NCI-H1436 treated with DMSO at 0.1 percent for 48 hours (cell line): Measurements from ENCODE around the gene ITK.
"Not testable (repeated sequence)": the region's sequence is repeated elsewhere in the genome, so short reads cannot be mapped to it uniquely, and the experiment has no call there.

Source experiments
- DNase-seq: peaks from one replicate; lab custom pipeline; 2025; lab: John Stamatoyannopoulos, UW

The ITK gene

DNA sequence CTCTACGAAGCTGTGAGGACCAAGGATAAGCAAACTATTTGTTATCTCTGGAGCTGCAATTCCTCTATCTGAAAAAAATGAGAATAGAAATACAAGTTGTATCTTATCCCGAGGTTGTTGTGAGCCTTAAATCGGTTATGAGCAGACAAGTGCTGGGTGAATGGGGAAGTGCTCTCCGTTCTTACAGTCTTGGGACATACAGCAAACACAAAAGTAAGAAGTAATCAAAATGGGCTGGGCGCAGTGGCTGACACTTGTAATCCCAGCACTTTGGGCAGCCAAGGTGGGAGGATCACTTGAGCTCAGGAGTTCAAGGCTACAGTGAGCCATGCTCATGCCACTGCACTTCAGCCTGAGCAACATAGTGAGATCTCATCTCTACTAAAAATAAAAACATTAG, 31.7 kb downstream of the ITK start:
- no peak for DNase-seq

DNA sequence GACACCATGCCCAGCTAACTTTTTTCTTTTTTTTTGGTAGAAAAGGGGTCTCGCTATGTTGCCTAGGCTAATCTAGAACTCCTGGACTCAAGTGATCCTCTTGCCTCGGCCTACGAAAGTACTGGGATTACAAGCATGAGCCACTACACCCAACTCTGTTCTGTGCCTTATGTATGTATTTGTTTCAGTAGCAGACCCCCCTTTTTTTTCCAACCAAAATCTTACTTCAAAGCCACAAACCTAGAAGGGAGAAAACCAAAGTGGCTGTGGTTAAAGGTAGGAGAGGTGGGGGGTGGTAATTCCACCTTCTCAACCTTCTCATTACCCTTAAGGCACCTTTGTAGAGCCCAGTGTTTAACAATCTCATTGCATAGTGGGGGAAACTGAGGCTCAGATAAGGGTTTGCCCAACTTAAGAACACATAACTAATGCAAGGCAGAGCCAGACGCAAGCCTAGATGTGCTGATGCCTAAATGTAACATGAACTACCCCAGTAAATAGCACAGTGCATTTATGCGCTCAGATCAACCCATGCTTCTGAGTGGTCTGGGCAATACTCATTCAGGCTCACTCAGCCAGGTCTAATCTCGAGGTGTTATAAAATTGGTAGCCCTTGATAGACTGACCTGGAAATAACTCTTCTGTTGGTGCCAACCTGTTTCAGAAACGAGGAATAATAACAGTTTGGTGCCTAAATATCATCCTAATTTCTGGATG, 33.0 kb downstream of the ITK start:
- no peak for DNase-seq

DNA sequence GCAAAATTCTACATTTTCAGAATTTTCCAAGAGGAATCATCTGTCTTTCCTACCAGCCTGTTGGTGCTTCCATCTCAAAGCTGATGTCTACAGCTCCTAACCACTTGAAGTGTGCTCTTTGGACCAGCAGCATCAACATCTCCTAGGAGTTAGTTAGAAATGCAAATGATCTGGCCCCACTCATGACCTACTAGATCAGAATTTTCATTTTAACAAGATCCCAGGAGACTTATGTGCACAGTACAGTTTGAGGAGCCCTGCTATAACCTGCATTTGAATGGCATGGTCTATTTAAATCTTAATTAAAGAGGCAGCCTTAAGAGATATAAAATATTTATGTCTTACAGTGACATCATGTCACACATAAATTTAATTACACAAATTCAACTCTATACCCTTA, 33.8 kb downstream of the ITK start:
- no peak for DNase-seq

DNA sequence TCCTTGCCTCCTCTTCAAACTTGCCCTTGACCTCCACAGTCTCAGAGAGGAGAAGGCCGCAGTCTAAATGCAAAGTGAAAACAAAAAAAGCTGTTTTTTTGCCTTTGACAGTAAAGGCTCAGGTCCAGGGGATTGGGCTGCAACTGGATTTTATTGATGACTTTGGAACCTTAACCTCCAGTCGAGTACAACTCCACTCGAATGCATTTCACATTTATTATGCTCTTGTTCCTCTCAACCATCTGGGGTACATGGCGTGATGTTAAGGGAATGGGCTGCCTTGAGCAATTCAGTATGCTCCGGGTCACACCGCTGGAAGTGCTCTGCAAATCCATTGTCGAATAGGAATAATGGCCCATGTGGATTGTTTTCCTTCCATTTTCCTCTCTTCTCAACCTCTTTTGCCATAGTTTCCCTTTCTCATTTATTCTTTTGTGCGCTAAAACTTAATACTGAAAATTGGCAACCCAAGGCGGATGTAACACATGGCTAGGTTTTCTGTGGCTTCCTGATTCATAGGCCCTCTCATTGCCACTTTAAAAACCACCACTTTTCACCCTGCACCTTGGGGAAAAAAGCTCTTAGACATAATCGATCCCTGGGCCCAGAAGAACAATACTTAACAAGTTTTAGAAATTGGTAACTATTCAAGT, 34.3 kb downstream of the ITK start:
- no peak for DNase-seq

DNA sequence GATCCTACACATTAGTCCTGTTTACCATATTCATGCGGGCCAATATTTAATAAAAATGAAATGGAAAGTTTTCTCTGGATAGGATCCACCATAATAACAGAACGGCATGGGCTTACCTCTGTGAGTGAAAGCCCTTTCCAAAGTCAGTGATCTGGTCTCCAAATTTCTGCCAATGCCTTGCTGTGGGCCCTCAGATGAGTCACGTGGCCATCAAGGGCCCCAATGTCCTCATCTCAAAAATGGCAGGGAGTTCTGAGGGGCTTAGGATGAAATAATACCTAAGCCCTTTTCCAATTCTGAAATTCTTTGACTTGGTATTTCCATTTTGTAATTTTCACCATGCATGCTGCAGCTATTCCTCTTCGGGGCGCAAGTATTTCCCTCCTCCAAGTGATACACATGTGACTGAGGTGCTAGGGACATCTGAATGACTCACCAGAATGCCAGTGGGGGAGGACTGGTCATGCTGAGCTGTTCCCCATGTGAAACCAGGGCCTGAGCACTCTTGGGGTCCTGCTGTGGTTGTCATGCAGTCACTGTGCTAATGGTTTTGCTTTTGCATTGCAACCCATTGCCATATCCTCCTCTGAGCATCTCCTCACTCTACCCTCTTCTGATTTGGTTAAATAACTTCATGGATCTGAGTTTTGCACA, 35.0 kb downstream of the ITK start:
- no peak for DNase-seq

DNA sequence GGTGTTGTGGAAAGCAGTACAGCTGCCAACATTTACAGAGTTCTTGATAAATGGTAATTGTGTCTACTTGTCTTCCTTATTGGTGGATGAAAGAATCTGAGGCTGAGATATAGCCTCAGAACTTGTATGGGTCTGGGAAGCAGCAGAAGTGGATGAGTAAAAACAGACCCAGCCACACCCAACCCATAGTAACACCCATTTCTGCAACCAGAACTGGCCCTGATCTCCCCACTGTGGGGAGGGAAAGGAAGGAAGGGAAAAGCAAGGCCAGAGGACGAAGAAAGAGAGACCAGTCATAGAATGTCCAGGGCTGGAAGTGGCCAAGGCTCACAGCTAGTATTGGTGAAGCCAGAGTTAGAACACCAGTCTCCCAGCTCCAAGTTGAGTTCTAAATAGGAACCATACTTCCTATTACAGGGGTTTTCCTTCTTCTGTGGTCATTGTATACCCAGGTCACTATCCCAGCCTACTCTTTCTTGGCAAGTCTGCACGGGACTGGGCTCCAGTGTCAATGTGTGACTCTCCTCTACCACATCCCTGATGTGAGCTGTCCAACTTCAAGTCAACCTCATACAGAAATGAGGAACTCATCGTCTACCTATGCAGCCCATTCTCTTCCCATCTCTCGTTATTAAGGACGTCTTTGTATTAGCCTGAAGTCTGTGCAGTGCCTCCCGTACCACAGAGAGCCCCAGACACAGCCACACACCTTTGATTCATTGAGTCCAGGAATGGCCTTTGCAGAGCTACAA, 35.9 kb downstream of the ITK start:
- no peak for DNase-seq

DNA sequence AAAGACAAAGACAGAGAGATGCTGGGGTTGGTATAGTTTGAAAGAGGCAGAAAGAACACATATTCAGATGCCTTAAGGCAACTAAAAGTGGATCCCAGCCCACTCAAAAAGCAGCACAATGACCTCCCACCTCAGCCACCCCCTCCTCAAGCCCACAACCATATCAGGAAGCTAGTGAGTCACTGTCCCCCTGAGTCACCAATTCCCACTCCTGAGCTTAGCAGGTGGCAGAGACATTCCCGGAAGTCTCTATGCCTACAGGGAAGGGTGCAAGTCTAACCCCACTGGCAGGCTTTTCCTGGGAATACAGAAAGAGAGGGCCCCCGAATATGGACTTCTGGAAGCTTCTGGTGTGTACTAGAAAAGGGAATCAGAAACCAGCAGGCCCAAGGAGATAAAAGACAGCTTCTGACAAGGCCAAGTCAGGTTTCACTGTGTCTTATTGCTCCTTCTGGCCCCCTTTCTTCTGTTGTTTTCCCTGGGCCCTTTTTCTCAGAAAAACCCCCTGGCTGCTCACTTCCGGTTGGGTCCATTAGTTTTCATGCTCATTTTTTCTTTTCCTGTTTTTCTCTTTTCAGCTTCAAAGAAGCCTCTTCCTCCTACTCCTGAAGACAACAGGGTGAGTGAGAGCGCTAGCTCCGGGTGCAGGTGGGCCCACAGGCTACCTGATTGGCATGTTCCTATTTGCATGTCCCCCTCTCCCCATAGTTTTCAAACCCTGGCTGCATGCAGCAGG, 36.8 kb downstream of the ITK start:
- no peak for DNase-seq

DNA sequence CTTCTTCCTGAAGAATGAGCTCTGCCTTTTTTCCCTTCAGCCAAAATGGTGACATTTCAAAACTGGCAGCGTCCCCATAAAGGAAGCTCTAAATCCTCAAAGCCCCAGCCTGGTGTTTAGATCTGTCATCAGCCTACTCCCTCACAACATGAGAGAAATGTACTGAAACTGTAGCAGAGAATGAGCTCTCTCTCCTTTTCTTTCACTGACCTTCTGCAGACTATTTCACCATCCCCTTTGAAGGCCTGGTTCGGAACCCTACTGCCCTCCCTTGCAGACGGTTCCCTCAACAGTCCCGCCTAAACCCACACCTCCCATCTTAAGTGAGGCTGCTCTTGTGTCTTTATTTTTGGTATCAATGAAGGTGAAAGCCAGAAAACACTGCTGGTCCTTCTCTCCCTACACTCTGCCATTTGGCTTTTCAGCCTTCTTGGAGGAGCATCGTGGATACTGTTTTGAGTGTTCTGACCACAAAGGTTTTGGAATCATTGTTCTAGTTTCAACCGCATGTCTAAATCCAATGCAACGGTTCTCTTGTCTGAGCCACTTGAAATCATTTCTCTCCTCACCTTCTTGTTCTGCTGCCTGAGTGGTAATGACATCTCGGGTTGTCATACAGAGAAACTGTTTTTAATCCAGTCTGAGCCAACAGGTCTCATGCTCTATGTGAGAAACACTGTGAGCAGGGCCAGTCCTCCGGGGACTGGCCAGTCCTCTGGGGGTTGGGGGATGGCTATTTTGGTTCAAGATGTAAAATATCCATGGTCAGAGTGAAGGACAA, 39.0 kb downstream of the ITK start:
- DNase-seq, result no peak

DNA sequence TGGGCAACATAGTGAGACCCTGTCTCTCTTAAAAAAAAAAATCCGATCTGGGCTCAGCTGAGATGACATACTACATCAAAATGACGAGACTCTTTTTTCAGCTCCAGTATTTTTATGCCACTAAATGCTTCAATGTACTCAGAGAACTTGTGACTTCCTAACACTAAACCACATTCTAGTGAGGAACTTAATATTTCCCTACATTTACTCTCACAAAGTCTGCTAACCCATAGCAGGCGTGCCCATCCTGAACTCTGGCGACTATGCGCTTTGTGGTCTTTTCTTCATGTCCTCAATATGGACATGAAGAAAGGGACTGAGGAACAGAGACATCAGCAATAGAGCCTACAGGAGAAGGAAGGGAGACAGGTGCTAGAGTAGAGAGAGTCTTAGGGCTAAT, 41.3 kb downstream of the ITK start:
- no peak for DNase-seq

DNA sequence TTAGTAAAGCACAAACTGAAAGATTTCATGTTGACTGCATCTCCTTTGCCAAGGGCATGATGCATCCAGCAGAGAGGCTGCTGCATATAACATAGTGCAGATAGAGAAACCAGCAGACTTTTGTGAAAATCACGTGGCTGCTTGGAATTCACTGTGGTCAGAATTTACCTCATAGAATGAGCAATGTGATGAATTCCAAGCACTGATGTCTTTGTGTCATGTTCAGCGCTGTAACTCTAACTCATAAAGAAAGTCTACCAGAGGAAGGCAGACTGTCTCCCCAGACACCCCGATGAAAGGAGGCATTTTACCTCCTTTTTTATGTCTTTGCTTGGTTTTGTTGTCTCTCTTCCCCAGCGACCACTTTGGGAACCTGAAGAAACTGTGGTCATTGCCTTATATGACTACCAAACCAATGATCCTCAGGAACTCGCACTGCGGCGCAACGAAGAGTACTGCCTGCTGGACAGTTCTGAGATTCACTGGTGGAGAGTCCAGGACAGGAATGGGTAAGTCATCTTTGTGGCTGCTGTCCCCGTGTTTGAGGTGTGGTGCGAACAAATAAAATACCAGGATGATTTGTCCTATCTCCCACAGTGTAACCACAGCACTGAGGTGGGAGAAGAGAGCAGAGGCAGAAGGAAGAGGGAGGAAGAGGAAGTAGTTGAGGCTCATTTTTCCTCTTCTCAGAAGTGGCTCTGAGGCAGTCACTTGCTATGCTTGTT, 42.0 kb downstream of the ITK start:
- no peak for DNase-seq

DNA sequence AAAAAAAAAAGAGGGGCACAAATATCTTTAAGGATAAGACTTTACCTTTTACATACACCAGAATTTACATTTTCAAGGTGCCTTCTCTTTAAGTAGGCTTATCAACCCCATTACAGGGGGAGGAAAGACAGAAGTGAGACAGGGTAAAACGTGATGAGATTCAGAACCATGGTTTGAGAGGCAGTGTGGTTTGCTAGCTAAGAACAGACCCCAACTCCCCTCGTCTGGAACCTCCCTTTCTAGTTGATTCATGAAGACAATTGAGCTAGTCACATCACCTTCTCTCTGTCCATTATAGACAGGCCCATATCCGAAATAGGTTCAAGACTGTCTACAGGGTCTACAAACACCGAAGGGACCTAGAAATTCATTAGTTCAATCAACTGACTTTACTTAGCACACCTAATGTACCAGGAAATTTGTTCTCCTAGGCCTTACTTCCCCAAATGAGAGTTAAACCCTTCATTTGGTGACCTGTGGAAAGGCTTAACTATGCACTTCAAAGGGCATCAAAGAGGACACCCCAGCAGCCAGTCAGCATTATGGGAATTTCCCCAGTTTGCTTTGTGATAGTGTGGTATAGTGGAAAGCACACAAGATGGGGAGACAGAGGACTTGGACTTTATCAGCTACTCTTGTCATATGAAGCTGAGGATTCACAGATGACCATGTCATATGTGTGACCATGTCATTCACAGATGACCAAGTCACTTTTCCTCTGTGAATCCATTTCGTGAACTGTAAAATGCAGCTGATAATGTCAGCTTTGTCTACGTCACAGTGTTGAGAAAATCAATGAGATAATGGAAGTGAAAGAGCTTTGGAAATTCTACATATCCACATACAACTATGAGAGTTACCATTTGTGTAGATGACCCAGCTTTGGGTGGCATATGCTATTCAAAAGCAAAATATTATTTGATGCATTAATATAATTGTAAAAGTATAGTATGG, 45.1 kb downstream of the ITK start:
- DNase-seq, result no peak

DNA sequence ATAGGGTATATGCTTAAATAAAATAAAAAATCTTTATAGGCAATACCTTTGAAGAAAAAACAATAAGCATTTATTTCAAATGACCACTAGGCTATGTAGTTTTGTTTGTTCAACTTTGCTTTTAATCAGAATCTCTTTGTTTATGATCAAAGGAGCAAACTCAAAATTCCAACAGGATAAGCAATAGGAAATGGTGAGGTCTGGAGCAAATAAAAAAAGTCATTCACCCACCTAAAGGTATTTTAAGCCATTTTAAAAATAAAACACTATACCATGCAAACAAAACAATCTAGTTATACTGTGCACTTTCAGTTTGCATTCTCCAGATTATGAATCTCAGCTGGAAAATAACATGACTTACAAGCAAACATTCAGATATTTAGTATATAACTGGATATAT, 50.0 kb downstream of the ITK start:
- DNase-seq, result no peak

DNA sequence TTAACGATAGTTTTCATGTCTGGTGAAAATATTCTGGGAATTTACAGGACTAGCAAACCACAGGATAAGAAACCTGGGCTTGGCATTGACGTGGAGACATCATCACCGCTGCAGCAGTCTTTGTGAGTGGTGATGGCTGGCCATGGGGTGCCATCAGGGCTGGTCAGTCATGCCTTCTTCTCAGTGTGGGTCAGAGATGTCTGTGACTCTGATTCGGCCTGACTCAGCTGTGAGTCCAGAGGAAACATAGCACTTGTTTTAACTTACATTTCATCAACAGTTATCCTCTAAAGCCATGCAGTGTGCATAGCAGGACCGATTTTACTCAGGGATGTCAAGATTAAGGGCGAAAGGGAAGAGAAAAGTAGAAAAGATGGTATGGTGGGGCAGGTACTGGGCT, 52.1 kb downstream of the ITK start:
- DNase-seq, result no peak

DNA sequence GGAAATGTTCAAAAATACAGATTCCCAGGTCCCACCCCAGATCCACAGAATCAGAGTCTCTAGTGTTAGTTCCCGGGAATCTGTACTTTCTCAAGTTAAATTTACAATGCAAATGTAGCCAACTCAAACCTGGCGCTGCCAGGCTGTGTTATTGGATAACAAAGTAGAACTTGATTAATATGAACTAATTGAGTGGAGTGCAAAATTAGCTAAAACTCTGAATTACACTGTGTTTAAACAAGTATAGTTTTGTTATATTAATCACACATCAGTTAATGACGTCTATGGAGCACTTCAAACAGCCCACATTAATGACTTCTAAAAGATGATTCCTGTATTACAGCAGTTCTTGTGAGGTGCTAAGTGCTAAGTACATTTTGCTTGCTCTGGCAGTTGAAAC, 52.9 kb downstream of the ITK start:
- DNase-seq, result no peak

DNA sequence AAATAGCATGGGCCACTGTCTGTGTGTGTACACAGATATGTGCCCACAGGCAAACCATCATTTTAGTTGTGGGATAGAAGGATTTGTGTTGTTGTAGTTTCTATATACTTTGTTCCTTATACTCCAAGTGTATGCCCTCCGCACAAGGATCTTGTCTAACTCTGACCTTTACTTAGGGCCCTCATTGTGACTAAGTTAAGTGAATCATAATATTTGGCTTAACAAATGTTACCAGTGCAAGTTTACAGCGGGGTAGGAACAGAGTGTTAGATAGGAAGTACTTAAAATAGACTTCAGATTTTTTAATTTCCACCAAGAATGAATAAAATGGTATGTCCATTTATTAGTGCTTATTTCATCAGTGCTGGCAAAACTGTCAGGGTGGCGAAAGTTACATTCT, 55.8 kb downstream of the ITK start:
- no peak for DNase-seq

DNA sequence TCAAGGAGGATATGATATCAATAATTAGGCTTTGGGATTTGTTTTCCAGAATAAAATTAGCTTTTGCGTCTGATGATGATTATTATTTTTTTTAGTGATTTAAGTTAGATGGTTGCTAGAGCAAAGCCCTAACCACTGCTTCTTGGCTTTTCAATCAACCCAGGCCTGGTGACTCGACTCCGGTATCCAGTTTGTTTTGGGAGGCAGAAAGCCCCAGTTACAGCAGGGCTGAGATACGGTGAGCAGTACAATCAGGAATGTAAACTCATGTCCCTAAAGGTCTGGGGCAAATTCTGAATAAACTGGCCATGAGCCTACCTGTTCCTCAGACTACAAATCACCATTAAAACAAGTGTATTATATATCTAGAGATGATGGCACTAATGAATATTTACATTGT, 60.8 kb downstream of the ITK start:
- DNase-seq, result no peak

DNA sequence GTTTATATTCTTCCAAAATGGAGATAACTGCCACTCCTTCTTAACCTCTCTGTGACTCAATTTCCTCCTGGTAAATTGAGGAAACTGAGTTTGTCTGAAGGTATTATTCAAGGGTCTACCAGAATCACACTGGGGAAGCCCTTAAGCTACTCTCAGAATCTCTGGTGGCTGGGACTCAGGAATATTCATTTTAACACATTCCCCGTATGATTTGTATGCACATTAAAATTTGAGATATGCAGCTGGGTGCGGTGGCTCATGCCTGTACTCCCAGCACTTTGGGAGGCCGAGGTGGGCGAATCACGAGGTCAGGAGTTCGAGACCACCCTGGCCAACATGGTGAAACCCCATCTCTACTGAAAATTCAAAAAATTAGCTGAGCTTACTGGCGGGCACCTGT, 64.1 kb downstream of the ITK start:
- not testable (repeated sequence) for DNase-seq

DNA sequence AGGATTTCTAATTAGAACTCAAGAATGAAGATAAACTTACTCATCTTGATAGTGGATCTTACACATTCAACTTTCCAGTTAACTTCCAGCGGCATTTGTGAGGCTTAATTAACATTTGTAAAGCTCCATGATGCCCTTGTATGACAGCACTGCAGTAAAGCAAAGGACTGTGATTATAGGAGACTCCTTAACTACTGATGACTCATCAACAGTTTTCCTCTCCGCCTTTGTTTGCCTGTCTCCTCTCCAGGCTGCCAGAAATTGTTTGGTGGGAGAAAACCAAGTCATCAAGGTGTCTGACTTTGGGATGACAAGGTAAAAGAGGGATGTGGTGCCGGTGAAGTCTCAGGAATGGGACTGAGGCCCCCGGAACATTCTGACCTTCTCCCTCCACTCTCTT, 64.8 kb downstream of the ITK start:
- DNase-seq, result no peak

DNA sequence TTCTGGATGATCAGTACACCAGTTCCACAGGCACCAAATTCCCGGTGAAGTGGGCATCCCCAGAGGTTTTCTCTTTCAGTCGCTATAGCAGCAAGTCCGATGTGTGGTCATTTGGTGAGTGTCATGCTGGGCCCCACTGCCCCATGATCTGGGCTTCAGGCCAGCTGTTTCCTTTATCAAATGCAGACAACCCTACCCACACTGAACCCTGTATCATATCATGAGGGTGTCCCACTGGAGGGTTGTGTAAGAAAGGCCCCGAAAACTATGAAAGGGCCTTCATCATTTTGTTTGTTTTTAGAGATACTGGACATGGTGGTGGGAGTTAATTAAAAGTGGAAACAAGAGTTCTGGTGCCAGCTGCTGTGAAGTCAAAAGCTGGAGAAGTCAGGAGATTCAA, 65.2 kb downstream of the ITK start:
- DNase-seq, result no peak

DNA sequence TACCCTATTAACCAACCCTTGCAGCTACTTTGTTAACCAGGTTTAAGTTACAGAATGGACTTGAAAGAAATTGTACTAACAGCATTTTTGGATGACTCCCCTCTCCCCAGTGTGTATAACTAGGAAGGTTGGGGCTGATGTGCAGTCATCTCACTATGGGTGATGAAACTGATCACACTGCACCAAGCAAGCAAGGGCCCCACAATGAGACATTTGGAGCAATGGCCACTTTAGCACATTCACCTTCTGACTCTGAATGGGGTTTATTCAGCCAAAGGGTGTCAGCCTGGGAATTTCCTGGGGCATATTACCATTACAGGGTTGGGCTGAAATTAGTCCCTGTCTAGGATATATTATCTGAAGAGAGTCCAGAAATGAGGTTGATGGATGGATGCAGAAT, 66.6 kb downstream of the ITK start:
- no peak for DNase-seq
